ENCODE data around the gene TBC1D22A. TPM values are rescaled to one million over a fixed set of nuclear protein-coding genes. Genes with fewer than 3 reads are reported as not detected.
A peak's percentile ranks its signal among the peaks of the same experiment; 100 is the strongest.

TBC1D22A gene
- total and polyA plus RNA-seq, 2 donors from 2014 or later: 24.6 to 39.4 TPM

DNA sequence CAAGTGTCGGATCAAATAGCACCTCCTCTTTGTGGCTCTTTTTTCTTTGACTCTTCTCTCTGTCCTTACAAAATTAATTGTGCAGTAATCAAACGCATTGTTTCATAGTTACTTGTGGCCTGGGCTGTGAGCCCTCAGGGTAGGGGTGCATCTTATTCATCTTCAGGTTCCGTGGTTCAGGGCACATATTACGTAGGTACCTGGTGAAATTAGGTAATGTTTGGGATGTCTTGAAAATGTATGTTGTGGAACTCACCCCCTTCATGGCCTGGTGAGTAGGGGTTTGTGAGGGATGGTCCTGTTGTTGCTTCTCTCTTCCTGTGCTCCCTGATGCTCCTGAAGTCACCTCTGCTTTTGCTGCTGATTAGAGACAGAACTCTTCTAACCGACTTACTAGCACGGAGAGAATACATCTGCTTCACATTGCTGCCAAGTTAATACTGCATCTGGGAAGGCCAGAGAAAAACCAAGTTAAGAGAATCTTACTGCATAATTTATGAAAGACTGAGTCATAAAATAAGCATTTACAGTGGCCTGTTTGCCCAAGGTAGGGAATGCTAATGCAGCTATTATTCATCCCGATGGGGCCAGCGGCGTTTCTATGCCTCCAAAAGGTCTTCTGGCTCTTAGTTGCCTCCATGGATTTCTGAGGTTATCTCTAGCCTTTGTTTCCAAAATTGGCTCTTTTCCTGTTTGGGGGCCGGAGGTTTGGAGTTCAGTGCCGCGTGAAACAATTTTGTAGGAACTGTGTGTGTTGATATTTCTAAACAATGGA is 66.9 kb downstream of the TBC1D22A start:
- Histone ChIP-seq H3K36me3 (ENCODE audit: control insufficient read depth in 2 of 3, insufficient read depth in 3 of 3, low read length in 3 of 3) (peaks cover 0 to 2% (median 0%) of the 10 kb centered on the region in 3 donors), H3K27me3 (ENCODE audit: control insufficient read depth, insufficient read depth, low read length) (no peaks in the 10 kb centered on the region), H3K4me3 (ENCODE audit: low read length in 3 of 3) (no peak overlapping the region), H3K9ac (ENCODE audit: low read length in 3 of 3) (no peak overlapping the region), H3K4me1 (ENCODE audit: control insufficient read depth in 2 of 3, insufficient read depth in 2 of 3, low read depth in 1 of 3, low read length in 3 of 3) (peaks cover 3 to 18% (median 11%) of the 10 kb centered on the region in 3 donors), H3K27ac (ENCODE audit: low read depth in 2 of 2, low read length in 2 of 2) (no peak overlapping the region), H3K9me3 (ENCODE audit: control insufficient read depth in 2 of 3, insufficient read depth in 1 of 3, low read length in 3 of 3) (no peaks in the 10 kb centered on the region)
- FAIRE-seq (no peak), DNase-seq (peak in 2 of 5 donors; percentile 46 to 79)
- TF ChIP-seq, protein P1, sequence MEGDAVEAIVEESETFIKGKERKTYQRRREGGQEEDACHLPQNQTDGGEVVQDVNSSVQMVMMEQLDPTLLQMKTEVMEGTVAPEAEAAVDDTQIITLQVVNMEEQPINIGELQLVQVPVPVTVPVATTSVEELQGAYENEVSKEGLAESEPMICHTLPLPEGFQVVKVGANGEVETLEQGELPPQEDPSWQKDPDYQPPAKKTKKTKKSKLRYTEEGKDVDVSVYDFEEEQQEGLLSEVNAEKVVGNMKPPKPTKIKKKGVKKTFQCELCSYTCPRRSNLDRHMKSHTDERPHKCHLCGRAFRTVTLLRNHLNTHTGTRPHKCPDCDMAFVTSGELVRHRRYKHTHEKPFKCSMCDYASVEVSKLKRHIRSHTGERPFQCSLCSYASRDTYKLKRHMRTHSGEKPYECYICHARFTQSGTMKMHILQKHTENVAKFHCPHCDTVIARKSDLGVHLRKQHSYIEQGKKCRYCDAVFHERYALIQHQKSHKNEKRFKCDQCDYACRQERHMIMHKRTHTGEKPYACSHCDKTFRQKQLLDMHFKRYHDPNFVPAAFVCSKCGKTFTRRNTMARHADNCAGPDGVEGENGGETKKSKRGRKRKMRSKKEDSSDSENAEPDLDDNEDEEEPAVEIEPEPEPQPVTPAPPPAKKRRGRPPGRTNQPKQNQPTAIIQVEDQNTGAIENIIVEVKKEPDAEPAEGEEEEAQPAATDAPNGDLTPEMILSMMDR (IDR thresholded peaks at IDR 0.05; ENCODE audit: borderline replicate concordance, extremely low read depth, insufficient read depth): no peak
- intact Hi-C loops (cut with DNase I): no loop called here

DNA sequence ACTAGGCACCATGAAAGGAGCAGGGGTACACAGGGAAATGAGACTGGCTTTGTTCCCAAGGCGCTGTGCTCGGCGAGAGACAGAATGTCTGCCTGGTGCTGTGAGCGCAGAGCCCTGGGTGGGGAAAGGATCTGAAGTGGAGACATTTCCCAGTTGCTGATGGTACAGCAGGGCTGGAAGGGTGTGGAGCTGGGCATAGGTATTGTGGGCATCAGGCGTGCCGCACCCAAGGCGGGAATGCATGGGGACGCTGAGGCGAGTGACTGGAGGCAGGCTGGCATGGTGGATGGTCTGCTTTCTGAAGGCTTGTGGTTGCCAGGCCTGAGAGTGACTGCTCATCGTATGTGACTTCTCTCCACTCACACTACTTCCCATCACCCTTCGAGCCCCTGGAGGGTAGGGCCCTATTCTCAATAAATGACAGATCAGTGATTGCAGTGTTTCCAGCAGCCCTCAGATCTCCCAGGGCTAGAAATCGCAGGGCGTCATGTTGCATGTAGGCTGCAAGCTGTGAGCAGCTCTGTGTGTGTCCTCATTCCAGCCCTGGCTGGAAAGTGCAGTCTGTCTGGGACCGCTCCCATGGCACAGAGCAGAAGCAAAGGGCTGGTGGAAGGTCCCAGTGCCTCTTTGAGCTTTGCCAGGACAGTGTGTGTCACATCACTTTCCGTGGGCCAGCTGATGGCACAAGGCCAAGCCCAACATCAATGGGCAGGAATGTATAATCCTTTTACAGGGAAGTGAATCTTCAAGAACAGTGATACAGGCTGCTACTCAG is 67.7 kb downstream of the TBC1D22A start:
- no peak overlapping the region for H3K4me3 ChIP-seq (ENCODE audit: low read length in 3 of 3)
- FAIRE-seq (no peak), DNase-seq (peak in 1 of 5 donors; percentile 49)
- peaks cover 3 to 18% (median 11%) of the 10 kb centered on the region in 3 donors for H3K4me1 ChIP-seq (ENCODE audit: control insufficient read depth in 2 of 3, insufficient read depth in 2 of 3, low read depth in 1 of 3, low read length in 3 of 3)
- H3K9me3 ChIP-seq (ENCODE audit: control insufficient read depth in 2 of 3, insufficient read depth in 1 of 3, low read length in 3 of 3): no peaks in the 10 kb centered on the region
- intact Hi-C loops (cut with DNase I): no loop called here
- TF ChIP-seq, protein P1 (IDR thresholded peaks at IDR 0.05; ENCODE audit: borderline replicate concordance, extremely low read depth, insufficient read depth): no peak
- peaks cover 0 to 2% (median 2%) of the 10 kb centered on the region in 3 donors for H3K36me3 ChIP-seq (ENCODE audit: control insufficient read depth in 2 of 3, insufficient read depth in 3 of 3, low read length in 3 of 3)
- no peak overlapping the region for H3K9ac ChIP-seq (ENCODE audit: low read length in 3 of 3)
- no peaks in the 10 kb centered on the region for H3K27me3 ChIP-seq (ENCODE audit: control insufficient read depth, insufficient read depth, low read length)
- H3K27ac ChIP-seq (ENCODE audit: low read depth in 2 of 2, low read length in 2 of 2): no peak overlapping the region

DNA sequence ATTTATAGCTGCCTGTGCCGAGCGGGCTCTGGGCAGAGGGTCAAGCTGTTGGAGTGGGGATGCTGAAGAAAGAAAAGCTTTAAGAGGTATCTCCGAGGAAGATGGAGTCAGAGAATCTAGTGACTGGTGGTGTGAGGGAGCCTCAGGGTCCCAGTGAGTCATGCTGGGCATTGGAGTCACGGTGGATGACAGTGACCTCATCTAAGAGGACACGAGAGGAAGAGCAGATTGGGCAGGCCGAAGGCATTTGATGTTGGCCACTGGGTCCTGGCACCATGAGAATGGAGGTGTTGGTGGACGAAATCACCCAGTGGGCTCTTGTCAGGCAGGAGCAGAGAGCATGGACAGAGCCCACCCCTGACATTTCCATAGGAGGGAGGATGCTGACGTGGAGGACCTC is 68.4 kb downstream of the TBC1D22A start:
- no peak for DNase-seq
- no peak overlapping the region for H3K9ac ChIP-seq (ENCODE audit: low read length in 3 of 3)
- peaks cover 0 to 5% (median 0%) of the 10 kb centered on the region in 3 donors for H3K9me3 ChIP-seq (ENCODE audit: control insufficient read depth in 2 of 3, insufficient read depth in 1 of 3, low read length in 3 of 3)
- H3K27ac ChIP-seq (ENCODE audit: low read depth in 2 of 2, low read length in 2 of 2): no peak overlapping the region
- FAIRE-seq: no peak
- H3K27me3 ChIP-seq (ENCODE audit: control insufficient read depth, insufficient read depth, low read length): no peaks in the 10 kb centered on the region
- peaks cover 3 to 18% (median 11%) of the 10 kb centered on the region in 3 donors for H3K4me1 ChIP-seq (ENCODE audit: control insufficient read depth in 2 of 3, insufficient read depth in 2 of 3, low read depth in 1 of 3, low read length in 3 of 3)
- no peak overlapping the region for H3K4me3 ChIP-seq (ENCODE audit: low read length in 3 of 3)
- intact Hi-C loops (cut with DNase I): no loop called here
- H3K36me3 ChIP-seq (ENCODE audit: control insufficient read depth in 2 of 3, insufficient read depth in 3 of 3, low read length in 3 of 3): peaks cover 0 to 2% (median 2%) of the 10 kb centered on the region in 3 donors
- TF ChIP-seq, protein P1 (IDR thresholded peaks at IDR 0.05; ENCODE audit: borderline replicate concordance, extremely low read depth, insufficient read depth): no peak
